ENCODE results near the gene RGS9. TPM values are rescaled to one million over a fixed set of nuclear protein-coding genes. Genes with fewer than 3 reads are reported as not detected.
"Not testable (repeated sequence)": the region's sequence is repeated elsewhere in the genome, so short reads cannot be mapped to it uniquely, and the experiment has no call there.

Gene RGS9
- total RNA-seq, 3 donors from 2014 or later = 8.7 to 14.6 (median 13.3) TPM

GRCh38 chr17:65173976-65174683 is 37.0 kb downstream of the RGS9 start:
- no peak for TF ChIP-seq CTCF (IDR thresholded peaks at IDR 0.05)
- no peaks in the 10 kb centered on the region for H3K36me3 ChIP-seq (ENCODE audit: low read depth)
- H3K9me3 ChIP-seq = no peaks in the 10 kb centered on the region
- H3K4me3 ChIP-seq = no peak overlapping the region
- DNase-seq (no peak), ATAC-seq (no peak)
- intact Hi-C loops (cut with DNase I, micrococcal nuclease) = no loop called here
- no peaks in the 10 kb centered on the region for H3K4me1 ChIP-seq (ENCODE audit: low read depth)

- ATAC-seq (no peak), DNase-seq (no peak)
- H3K9me3 ChIP-seq = no peaks in the 10 kb centered on the region
Observed at GRCh38 chr17:65174974-65175373, 37.8 kb downstream of the RGS9 start.

GRCh38 chr17:65175952-65176351 is 38.8 kb downstream of the RGS9 start:
- Histone ChIP-seq H3K4me1 (ENCODE audit: low read depth) (no peaks in the 10 kb centered on the region), H3K4me3 (no peak overlapping the region), H3K36me3 (ENCODE audit: low read depth) (no peaks in the 10 kb centered on the region), H3K9me3 (no peaks in the 10 kb centered on the region)
- intact Hi-C loops (cut with DNase I, micrococcal nuclease) = no loop called here
- ATAC-seq (no peak), DNase-seq (no peak)
- TF ChIP-seq CTCF (IDR thresholded peaks at IDR 0.05) = no peak

More at GRCh38 chr17:65174974-65175373, 37.8 kb downstream of the RGS9 start:
- Histone ChIP-seq H3K4me1 (ENCODE audit: low read depth) (no peaks in the 10 kb centered on the region), H3K4me3 (no peak overlapping the region), H3K36me3 (ENCODE audit: low read depth) (no peaks in the 10 kb centered on the region)
- TF ChIP-seq CTCF (IDR thresholded peaks at IDR 0.05) = no peak
- intact Hi-C loops (cut with DNase I, micrococcal nuclease) = no loop called here

GRCh38 chr17:65176646-65177409 is 39.7 kb downstream of the RGS9 start:
- no peak for TF ChIP-seq CTCF (IDR thresholded peaks at IDR 0.05)
- no peak for DNase-seq
- Histone ChIP-seq H3K36me3 (ENCODE audit: low read depth) (no peaks in the 10 kb centered on the region), H3K4me1 (ENCODE audit: low read depth) (no peaks in the 10 kb centered on the region), H3K9me3 (no peaks in the 10 kb centered on the region), H3K4me3 (no peak overlapping the region)
- no peak for ATAC-seq
- intact Hi-C loops (cut with DNase I, micrococcal nuclease) = no loop called here

- H3K4me3 ChIP-seq = no peak overlapping the region
- no peak for ATAC-seq
- H3K36me3 ChIP-seq (ENCODE audit: low read depth) = no peaks in the 10 kb centered on the region
- no peaks in the 10 kb centered on the region for H3K4me1 ChIP-seq (ENCODE audit: low read depth)
- intact Hi-C loops (cut with DNase I, micrococcal nuclease) = no loop called here
- no peak for DNase-seq
- H3K9me3 ChIP-seq = no peaks in the 10 kb centered on the region
- TF ChIP-seq CTCF (IDR thresholded peaks at IDR 0.05) = no peak
Observed at GRCh38 chr17:65177901-65178300, 40.7 kb downstream of the RGS9 start.

- H3K4me1 ChIP-seq (ENCODE audit: low read depth); H3K36me3 ChIP-seq (ENCODE audit: low read depth); H3K9me3 ChIP-seq; DNase-seq; intact Hi-C loops (cut with DNase I, micrococcal nuclease); ATAC-seq; H3K4me3 ChIP-seq: not testable (repeated sequence)
Observed at GRCh38 chr17:65180276-65180675, 43.1 kb downstream of the RGS9 start.

GRCh38 chr17:65180752-65181236 is 43.6 kb downstream of the RGS9 start:
- intact Hi-C loops (cut with DNase I, micrococcal nuclease); DNase-seq; ATAC-seq; H3K36me3 ChIP-seq (ENCODE audit: low read depth); H3K9me3 ChIP-seq; H3K4me1 ChIP-seq (ENCODE audit: low read depth); H3K4me3 ChIP-seq: not testable (repeated sequence)
